ENCODE results near the gene TRAPPC2L. TPM values are rescaled to one million over a fixed set of nuclear protein-coding genes. Genes with fewer than 3 reads are reported as not detected.

Gene TRAPPC2L
- total and polyA plus RNA-seq, 2 of the 13 experiments (the other 11 are each of a cell fraction or from before 2014, with no cell fraction given): 96.3 to 107 TPM

GRCh38 chr16:88807626-88808453 lies 49.1 kb upstream of the TRAPPC2L start (continued):
- TF ChIP-seq, protein P1, sequence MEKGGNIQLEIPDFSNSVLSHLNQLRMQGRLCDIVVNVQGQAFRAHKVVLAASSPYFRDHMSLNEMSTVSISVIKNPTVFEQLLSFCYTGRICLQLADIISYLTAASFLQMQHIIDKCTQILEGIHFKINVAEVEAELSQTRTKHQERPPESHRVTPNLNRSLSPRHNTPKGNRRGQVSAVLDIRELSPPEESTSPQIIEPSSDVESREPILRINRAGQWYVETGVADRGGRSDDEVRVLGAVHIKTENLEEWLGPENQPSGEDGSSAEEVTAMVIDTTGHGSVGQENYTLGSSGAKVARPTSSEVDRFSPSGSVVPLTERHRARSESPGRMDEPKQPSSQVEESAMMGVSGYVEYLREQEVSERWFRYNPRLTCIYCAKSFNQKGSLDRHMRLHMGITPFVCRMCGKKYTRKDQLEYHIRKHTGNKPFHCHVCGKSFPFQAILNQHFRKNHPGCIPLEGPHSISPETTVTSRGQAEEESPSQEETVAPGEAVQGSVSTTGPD (CRISPR knock-in tag; IDR thresholded peaks at IDR 0.05): no peak
- TF ChIP-seq ZNF556 (CRISPR knock-in tag; IDR thresholded peaks at IDR 0.05; ENCODE audit: borderline replicate concordance) (0 out of 2 replicates have a peak, but pooled peaks have one; percentile 14), TMF1 (CRISPR knock-in tag; IDR thresholded peaks at IDR 0.05; ENCODE audit: low read depth) (peak; percentile 70; the same call in 1 of the 2 replicates), SIX4 (CRISPR knock-in tag; IDR thresholded peaks at IDR 0.05) (no peak), NFATC3 (CRISPR knock-in tag; IDR thresholded peaks at IDR 0.05) (no peak), ZNF432 (CRISPR knock-in tag; IDR thresholded peaks at IDR 0.05; ENCODE audit: borderline replicate concordance) (no peak), ZNF354B (CRISPR knock-in tag; IDR thresholded peaks at IDR 0.05) (no peak), DZIP1 (CRISPR knock-in tag; IDR thresholded peaks at IDR 0.05) (no peak), ZBTB38 (CRISPR knock-in tag; IDR thresholded peaks at IDR 0.05) (0 out of 2 replicates have a peak, but pooled peaks have one; percentile 19), ISL2 (CRISPR knock-in tag; IDR thresholded peaks at IDR 0.05) (no peak), NR0B2 (CRISPR knock-in tag; IDR thresholded peaks at IDR 0.05) (0 out of 2 replicates have a peak, but pooled peaks have one; percentile 25), HES4 (CRISPR knock-in tag; IDR thresholded peaks at IDR 0.05; ENCODE audit: borderline replicate concordance) (0 out of 2 replicates have a peak, but pooled peaks have one; percentile 24), RBM22 (optimal IDR thresholded peaks at IDR 0.05; ENCODE audit: low read length) (peak; percentile 89), ZNF446 (CRISPR knock-in tag; IDR thresholded peaks at IDR 0.05) (peak; percentile 68), ZNF841 (CRISPR knock-in tag; IDR thresholded peaks at IDR 0.05; ENCODE audit: borderline replicate concordance) (no peak), RFX1 (IDR thresholded peaks at IDR 0.05) (no peak), TARDBP (CRISPR knock-in tag; IDR thresholded peaks at IDR 0.05) (0 out of 2 replicates have a peak, but pooled peaks have one; percentile 22), SALL2 (CRISPR knock-in tag; IDR thresholded peaks at IDR 0.05) (0 out of 2 replicates have a peak, but pooled peaks have one; percentile 30), ZFY (CRISPR knock-in tag; IDR thresholded peaks at IDR 0.05) (peak; percentile 30; the same call in 1 of the 2 replicates)
- TF ChIP-seq, protein P2, sequence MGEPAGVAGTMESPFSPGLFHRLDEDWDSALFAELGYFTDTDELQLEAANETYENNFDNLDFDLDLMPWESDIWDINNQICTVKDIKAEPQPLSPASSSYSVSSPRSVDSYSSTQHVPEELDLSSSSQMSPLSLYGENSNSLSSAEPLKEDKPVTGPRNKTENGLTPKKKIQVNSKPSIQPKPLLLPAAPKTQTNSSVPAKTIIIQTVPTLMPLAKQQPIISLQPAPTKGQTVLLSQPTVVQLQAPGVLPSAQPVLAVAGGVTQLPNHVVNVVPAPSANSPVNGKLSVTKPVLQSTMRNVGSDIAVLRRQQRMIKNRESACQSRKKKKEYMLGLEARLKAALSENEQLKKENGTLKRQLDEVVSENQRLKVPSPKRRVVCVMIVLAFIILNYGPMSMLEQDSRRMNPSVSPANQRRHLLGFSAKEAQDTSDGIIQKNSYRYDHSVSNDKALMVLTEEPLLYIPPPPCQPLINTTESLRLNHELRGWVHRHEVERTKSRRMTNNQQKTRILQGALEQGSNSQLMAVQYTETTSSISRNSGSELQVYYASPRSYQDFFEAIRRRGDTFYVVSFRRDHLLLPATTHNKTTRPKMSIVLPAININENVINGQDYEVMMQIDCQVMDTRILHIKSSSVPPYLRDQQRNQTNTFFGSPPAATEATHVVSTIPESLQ (CRISPR knock-in tag; conservative IDR thresholded peaks at IDR 0.05): no peak
- TF ChIP-seq, protein P3, sequence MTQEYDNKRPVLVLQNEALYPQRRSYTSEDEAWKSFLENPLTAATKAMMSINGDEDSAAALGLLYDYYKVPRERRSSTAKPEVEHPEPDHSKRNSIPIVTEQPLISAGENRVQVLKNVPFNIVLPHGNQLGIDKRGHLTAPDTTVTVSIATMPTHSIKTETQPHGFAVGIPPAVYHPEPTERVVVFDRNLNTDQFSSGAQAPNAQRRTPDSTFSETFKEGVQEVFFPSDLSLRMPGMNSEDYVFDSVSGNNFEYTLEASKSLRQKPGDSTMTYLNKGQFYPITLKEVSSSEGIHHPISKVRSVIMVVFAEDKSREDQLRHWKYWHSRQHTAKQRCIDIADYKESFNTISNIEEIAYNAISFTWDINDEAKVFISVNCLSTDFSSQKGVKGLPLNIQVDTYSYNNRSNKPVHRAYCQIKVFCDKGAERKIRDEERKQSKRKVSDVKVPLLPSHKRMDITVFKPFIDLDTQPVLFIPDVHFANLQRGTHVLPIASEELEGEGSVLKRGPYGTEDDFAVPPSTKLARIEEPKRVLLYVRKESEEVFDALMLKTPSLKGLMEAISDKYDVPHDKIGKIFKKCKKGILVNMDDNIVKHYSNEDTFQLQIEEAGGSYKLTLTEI (CRISPR knock-in tag; conservative IDR thresholded peaks at IDR 0.05): no peak

All from HepG2 (cell line).